HCT116 (cell line): Measurements from ENCODE around the gene TBXAS1.

Experiments
- EZH2 ChIP-seq: fragments of 200-600 bp; sonication (generic); IDR thresholded peaks from 2 replicates; pipeline ENCODE4 v1.6.1; 2017; ENCODE audit warnings: antibody characterized with exemption, mixed run types
- SIN3A ChIP-seq: IDR thresholded peaks from 2 replicates; pipeline ENCODE4 v1.6.1; 2012; ENCODE audit warnings: low read depth
- YY1 ChIP-seq: IDR thresholded peaks from 2 replicates; pipeline ENCODE4 v1.6.1; 2011; ENCODE audit warnings: low read length, low read depth, moderate library complexity, mild to moderate bottlenecking; ENCODE audit not compliant: insufficient replicate concordance; ENCODE audit errors: extremely low read depth
- TF ChIP-seq, protein P1 (sequence below), 3 experiments: fragments of 200-600 bp in 1 of 3; sonication (generic) in 1 of 3; IDR thresholded peaks in 2 of 3; conservative IDR thresholded peaks in 1 of 3; 2 replicates each; pipeline ENCODE4 v1.5.1; 2012 to 2017; ENCODE audit warnings: low read depth in 2 of 3, low read length in 2 of 3, antibody characterized with exemption in 1 of 3, borderline replicate concordance in 1 of 3, control low read depth in 1 of 3, mild to moderate bottlenecking in 1 of 3, mixed read lengths in 1 of 3, mixed run types in 1 of 3, moderate library complexity in 1 of 3; ENCODE audit not compliant: insufficient read depth in 1 of 3
- TF ChIP-seq, protein P2 (sequence below): IDR thresholded peaks from 2 replicates; pipeline ENCODE4 v1.6.1; 2012; ENCODE audit warnings: low read depth

DNA sequence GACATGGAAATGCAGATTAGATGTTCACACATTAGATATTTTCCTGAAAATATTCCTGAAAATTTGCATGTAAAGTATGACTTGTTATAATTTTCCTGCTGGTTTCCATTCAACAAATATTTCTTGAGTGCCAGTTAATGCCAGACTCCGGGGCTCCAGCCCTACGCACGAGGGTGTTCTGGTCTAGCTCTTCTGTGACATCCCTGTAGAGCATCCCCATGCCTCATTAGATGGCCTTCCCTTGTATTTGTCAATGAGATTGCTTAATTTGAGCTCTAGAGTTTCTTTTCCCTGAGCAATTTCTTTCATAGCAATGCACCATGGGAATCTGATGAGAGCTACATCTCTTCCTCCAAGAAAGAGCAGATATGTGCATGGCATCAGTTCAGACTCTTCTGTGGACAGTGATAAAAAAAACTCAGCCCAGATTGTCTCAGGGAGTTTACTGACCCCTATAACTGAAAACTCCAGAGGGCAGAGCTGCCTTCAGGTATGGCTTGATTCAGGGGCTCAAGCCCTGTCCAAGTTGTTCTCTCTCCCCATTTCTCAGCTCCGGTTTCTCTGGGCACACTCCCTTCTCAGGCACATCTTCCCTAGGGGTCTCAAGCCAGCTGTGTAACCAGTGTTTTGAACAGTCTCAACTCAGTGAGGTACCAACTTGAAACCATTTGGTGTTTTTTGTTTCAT is 137.0 kb downstream of the TBXAS1 start:
- TF ChIP-seq YY1, result no peak
- TF ChIP-seq SIN3A, result no peak
- TF ChIP-seq, protein P1, sequence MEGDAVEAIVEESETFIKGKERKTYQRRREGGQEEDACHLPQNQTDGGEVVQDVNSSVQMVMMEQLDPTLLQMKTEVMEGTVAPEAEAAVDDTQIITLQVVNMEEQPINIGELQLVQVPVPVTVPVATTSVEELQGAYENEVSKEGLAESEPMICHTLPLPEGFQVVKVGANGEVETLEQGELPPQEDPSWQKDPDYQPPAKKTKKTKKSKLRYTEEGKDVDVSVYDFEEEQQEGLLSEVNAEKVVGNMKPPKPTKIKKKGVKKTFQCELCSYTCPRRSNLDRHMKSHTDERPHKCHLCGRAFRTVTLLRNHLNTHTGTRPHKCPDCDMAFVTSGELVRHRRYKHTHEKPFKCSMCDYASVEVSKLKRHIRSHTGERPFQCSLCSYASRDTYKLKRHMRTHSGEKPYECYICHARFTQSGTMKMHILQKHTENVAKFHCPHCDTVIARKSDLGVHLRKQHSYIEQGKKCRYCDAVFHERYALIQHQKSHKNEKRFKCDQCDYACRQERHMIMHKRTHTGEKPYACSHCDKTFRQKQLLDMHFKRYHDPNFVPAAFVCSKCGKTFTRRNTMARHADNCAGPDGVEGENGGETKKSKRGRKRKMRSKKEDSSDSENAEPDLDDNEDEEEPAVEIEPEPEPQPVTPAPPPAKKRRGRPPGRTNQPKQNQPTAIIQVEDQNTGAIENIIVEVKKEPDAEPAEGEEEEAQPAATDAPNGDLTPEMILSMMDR (IDR thresholded peaks at IDR 0.05 in 2 of 3, conservative IDR thresholded peaks at IDR 0.05 in 1 of 3; ENCODE audit: borderline replicate concordance in 1 of 3, insufficient read depth in 1 of 3, low read depth in 2 of 3, low read length in 2 of 3), result no peak
- TF ChIP-seq, protein P2, sequence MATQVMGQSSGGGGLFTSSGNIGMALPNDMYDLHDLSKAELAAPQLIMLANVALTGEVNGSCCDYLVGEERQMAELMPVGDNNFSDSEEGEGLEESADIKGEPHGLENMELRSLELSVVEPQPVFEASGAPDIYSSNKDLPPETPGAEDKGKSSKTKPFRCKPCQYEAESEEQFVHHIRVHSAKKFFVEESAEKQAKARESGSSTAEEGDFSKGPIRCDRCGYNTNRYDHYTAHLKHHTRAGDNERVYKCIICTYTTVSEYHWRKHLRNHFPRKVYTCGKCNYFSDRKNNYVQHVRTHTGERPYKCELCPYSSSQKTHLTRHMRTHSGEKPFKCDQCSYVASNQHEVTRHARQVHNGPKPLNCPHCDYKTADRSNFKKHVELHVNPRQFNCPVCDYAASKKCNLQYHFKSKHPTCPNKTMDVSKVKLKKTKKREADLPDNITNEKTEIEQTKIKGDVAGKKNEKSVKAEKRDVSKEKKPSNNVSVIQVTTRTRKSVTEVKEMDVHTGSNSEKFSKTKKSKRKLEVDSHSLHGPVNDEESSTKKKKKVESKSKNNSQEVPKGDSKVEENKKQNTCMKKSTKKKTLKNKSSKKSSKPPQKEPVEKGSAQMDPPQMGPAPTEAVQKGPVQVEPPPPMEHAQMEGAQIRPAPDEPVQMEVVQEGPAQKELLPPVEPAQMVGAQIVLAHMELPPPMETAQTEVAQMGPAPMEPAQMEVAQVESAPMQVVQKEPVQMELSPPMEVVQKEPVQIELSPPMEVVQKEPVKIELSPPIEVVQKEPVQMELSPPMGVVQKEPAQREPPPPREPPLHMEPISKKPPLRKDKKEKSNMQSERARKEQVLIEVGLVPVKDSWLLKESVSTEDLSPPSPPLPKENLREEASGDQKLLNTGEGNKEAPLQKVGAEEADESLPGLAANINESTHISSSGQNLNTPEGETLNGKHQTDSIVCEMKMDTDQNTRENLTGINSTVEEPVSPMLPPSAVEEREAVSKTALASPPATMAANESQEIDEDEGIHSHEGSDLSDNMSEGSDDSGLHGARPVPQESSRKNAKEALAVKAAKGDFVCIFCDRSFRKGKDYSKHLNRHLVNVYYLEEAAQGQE, result no peak
- no peak for TF ChIP-seq EZH2
